Body of pancreas (tissue), 4 donors: ENCODE measurements around the gene STARD6.

Experiments used
- POLR2A ChIP-seq, 3 donors: fragments of 450-650 bp; IDR thresholded peaks; one replicate each; pipeline ENCODE4 v1.6.1; 2016; ENCODE audit warnings: antibody characterized with exemption in 3 of 3, mild to moderate bottlenecking in 2 of 3
- TF ChIP-seq, protein P1 (sequence below), 7 experiments: fragments of 450-650 bp in 4 of 7; fragments of 200-600 bp in 3 of 7; sonication (generic) in 3 of 7; IDR thresholded peaks; one replicate each; pipeline ENCODE4 v1.5.1; 2016 to 2019; ENCODE audit warnings: antibody characterized with exemption in 7 of 7

DNA sequence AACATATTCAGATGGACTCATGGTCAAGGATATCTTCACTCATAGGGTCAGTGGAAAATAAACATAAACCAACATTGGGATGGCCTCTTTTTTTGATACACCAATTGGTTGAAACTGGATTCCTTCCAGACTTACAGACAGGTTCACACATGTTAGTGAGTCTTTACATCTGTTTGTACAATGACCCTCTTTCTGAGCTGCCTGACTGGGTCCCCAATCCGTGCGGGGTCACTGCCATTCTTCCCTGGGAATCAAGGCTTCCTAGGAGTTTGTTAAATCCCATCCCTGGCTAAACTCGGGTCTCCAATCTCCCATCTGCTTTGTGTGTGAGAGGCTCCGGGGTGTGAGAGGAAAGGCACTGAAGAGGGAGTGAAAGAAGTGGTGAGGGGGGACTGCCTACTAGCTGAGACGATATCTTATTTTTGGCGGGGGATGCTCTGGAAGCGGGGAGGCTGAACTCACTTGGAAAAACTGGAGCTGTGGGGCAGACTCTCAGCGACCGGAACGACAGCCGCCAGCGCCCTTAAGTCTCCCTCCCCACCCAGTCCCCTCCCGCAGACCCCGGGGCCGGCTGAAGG lies 487 bp downstream of the STARD6 start:
- TF ChIP-seq, protein P1, sequence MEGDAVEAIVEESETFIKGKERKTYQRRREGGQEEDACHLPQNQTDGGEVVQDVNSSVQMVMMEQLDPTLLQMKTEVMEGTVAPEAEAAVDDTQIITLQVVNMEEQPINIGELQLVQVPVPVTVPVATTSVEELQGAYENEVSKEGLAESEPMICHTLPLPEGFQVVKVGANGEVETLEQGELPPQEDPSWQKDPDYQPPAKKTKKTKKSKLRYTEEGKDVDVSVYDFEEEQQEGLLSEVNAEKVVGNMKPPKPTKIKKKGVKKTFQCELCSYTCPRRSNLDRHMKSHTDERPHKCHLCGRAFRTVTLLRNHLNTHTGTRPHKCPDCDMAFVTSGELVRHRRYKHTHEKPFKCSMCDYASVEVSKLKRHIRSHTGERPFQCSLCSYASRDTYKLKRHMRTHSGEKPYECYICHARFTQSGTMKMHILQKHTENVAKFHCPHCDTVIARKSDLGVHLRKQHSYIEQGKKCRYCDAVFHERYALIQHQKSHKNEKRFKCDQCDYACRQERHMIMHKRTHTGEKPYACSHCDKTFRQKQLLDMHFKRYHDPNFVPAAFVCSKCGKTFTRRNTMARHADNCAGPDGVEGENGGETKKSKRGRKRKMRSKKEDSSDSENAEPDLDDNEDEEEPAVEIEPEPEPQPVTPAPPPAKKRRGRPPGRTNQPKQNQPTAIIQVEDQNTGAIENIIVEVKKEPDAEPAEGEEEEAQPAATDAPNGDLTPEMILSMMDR (IDR thresholded peaks at IDR 0.05) = no peak
- TF ChIP-seq POLR2A (IDR thresholded peaks at IDR 0.05) = no peak
